GM19452 (cell line): Measurements from ENCODE around the gene KDM8.

Source experiments
- ATAC-seq: cut with Tn5 transposase; IDR thresholded peaks from one replicate; pipeline ENCODE4 v1.9.1; 2021; ENCODE audit not compliant: unreplicated experiment

The KDM8 gene

DNA sequence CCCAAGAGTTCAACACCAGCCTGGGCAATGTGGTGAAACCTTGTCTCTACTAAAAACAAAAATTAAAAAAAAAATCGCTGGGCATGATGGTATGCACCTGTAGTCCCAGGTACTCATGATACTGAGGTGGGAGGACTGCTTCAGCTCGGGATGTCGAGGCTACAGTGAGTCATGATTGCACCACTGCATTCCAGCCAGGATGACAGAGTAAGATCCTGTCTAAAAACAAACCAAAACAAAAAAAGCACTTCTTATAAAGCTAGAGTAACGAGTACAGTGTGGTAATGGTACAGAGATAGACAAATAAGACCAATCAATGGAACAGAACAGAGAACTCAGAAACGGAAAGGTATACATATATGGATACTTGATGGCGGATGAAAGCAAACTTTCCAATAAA lies 60.8 kb downstream of the KDM8 start:
- no peak for ATAC-seq

DNA sequence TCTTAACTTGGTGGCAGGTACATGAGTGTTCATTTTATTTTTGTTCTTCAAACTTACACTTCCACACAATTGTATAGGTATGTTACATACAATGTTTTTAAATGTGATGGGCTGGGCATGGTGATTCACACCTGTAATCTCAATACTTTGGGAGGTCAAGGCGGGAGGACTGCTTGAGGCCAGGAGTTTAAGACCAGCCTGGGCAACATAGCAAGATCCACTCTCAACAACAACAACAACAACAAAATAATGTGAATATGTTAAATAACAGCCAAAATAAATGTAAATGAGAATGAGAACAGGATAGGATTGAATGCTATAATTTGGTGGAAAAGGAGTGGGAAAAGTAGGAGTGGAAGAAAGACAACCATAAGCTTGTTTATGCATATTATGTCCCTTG lies 62.7 kb downstream of the KDM8 start:
- ATAC-seq: no peak

DNA sequence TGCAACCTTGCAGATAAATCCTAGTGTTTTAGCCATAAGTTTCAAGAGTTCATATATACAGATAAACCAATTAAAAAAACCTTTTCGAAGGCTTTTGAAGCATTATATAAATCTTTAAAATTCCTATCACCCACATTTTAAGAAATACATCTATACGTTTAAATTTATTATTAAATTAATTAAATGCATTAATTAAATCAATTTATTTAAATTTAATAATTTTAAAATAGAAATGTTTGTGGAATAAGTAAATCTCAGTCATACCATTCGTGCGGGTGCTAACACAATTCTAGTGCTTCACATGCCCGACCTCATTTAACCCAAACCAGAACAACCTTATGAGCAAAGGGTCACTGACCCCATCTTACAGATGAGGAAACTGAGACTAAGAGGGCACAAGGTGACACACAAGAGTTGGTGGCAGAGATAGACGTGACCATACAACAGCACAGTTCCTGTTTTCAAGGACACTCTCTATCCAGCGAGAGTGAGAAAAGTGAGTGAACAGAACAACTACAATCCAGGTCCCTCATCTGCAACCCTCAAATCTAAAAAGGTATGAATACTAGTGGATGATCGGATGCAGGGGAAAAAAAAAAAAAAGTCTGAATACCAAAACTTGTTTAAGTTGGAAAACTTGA lies 63.8 kb downstream of the KDM8 start:
- ATAC-seq: no peak

DNA sequence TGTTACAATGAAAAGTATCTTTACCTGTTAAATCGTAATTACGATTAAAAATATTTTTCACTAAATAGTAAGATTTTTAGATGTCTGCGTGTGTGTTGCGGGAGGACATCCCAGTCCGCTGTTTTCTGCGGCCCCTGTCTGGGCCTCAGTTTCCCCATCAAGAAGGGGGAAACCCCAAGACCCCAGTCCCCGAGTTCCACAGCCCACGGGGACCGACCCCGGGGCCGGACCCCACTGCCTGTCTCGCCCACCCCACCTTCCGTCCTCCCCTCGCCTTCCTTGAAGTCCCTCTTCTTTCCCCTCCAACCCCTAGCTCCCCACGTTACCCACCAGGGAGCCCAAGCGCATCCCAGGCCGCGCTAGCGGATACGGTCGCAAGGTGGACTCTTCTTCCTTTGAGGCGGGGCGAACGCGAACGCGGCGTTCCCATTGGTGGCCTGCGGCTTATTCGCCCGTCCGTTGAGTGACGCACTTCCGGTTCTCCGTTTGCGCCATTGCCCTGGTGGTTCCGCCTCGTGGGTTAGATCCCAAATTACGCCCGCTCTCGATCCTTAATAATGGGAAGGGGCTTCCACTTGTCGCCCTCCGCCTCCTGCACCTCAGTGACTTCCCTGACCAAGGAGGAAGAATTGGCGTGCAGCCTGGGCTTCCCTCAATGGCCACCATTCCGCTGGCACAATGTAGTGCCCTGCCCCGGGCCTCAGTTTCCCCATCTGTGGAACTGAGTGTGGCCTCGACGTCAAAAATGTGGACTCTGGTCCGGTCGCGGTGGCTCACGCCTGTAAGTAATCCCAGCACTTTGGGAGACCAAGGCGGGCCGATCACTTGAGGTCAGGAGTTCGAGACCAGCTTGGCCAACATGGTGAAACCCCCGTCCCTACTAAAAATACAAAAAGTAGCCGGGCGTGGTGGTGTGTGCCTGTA lies 65.3 kb downstream of the KDM8 start, which contains the start of gene NSMCE1:
TSS of gene NSMCE1 (minus strand) at position 397 of the 924 bp plus-strand sequence. CDS start 11,202 bp downstream, outside the sequence.
- ATAC-seq: peak; percentile 94

DNA sequence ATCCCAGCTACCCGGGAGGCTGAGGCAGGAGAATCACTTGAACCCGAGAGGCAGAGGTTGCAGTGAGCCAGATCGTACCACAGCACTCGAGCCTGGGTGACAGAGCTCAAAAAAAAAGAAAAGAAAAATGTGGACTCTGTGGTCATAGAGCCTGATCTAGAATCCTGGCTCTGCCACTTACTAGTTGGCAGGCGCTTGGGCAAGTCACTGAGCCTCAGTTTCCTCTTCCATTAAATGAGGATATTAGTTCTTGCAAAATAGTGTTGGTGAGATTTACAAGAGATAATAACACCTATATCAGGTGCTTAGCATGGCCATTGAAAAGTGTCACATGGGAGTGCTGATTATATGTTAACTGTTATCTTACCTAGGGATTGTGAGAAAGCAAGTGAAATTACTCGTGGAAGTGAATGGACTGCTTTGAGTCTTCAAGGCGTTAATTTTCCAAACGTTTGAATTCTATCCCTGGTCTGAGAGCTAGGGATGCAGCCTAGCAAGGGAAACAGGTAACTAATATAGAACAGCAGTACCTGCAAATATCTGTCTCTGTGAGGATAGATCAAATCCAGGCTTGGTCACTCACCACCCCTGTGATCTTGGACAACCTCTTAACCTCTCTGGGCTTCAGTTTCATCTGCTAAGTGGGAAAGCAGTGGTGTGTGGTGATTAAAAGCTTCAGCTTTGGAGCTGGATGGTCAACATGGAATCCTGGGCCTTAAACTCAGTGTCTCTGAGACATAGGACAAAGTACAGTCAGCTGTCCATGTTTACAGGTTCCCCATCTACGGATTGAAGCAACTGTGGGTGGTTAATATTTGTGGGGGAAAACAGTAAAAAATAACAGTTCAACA lies 66.2 kb downstream of the KDM8 start:
- no peak for ATAC-seq

DNA sequence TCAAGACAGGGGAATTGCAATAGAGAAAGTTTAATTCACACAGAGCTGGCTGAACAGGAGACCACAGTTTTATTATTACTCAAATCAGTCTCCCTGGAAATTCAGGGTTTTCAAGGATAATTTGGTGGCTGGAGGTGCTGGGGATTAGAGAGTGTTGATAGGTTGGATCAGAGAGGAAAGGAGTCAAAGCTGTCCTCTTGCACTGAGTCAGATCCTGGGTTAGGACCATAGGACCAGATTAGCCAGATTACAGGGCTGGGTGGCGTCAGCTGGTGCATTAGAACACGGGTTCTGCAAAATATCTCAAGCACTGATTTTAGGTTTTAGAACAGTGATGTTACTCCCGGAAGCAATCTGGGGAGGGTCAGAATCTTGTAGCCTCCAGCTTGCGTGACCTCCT lies 67.0 kb downstream of the KDM8 start:
- ATAC-seq: no peak
